ENCODE measurements around the gene NOL8. TPM values are rescaled to one million over a fixed set of nuclear protein-coding genes. Genes with fewer than 3 reads are reported as not detected.

Gene NOL8
- total RNA-seq, 1 experiment from 2014 or later: 48.4 TPM

- no peak overlapping the region for H4K91ac ChIP-seq (ENCODE audit: insufficient read length, low read depth, low read length)
- Mint-ChIP-seq H3K27me3 (ENCODE audit: low read depth) (no peaks in the 10 kb centered on the region; the same call in 1 of the 2 replicates), H3K9me3 (no peaks in the 10 kb centered on the region; a peak in 1 of 5 replicates), H3K4me3 (peak overlapping the region; percentile 99), H3K27ac (peak overlapping the region in 1 of 3 experiments; percentile 42; a peak in 1 of 7 replicates), H3K36me3 (ENCODE audit: insufficient read depth in 1 of 3, low read depth in 3 of 3) (peaks cover 5 to 19% (median 18%) of the 10 kb centered on the region in 3 experiments; a peak in 6 of 7 replicates), H3K4me1 (peaks cover 19 to 21% of the 10 kb centered on the region in 2 experiments)
- H2BK12ac ChIP-seq (ENCODE audit: insufficient read length, low read depth, low read length): no peak overlapping the region
- H3K27ac ChIP-seq (ENCODE audit: insufficient read length, low read depth, low read length): no peak overlapping the region
- peaks cover 6% of the 10 kb centered on the region; the same call in 1 of the 2 replicates for H3K79me2 ChIP-seq (ENCODE audit: insufficient read depth, low read length)
- peak overlapping the region; percentile 63 for H3K4me2 ChIP-seq (ENCODE audit: insufficient read depth, insufficient read length, low read length)
- H3K4me1 ChIP-seq (ENCODE audit: insufficient read depth, low read length): no peaks in the 10 kb centered on the region
- peak overlapping the region; percentile 98 for H3K9ac ChIP-seq (ENCODE audit: extremely low read depth, insufficient read length, low read length)
- H2BK15ac ChIP-seq (ENCODE audit: low read depth, low read length): no peak overlapping the region
- no peak overlapping the region for H2BK120ac ChIP-seq (ENCODE audit: low read depth, low read length, poor library complexity, severe bottlenecking)
- no peaks in the 10 kb centered on the region for H3K9me3 ChIP-seq (ENCODE audit: control insufficient read depth, low read depth, low read length)
- no peak overlapping the region for H2BK20ac ChIP-seq (ENCODE audit: low read depth, low read length, poor library complexity, severe bottlenecking)
- H2AK5ac ChIP-seq (ENCODE audit: insufficient read length, low read length): no peak overlapping the region
- H4K8ac ChIP-seq (replicated peaks; ENCODE audit: insufficient read length, low read depth, low read length): no peak overlapping the region
- peak overlapping the region; percentile 100; the same call in 1 of the 2 replicates for H3K14ac ChIP-seq (ENCODE audit: insufficient read depth, low read length)
- no peak overlapping the region for H4K5ac ChIP-seq (ENCODE audit: insufficient read length, low read depth, low read length)
- H2BK5ac ChIP-seq (ENCODE audit: insufficient read length, low read length): no peak overlapping the region
- DNase-seq: no peak
- WGBS (ENCODE audit: extremely low coverage, insufficient read length, low lambda C conversion rate): no CpG with 5 or more reads among the region's 30 CpGs
- no peaks in the 10 kb centered on the region for H3K27me3 ChIP-seq (ENCODE audit: insufficient read depth, low read length)
- no peak overlapping the region for H3K4ac ChIP-seq (ENCODE audit: low read depth, low read length)
- no peaks in the 10 kb centered on the region for H4K20me1 ChIP-seq (ENCODE audit: control insufficient read depth, insufficient read depth, insufficient read length)
- TF ChIP-seq, protein P1, sequence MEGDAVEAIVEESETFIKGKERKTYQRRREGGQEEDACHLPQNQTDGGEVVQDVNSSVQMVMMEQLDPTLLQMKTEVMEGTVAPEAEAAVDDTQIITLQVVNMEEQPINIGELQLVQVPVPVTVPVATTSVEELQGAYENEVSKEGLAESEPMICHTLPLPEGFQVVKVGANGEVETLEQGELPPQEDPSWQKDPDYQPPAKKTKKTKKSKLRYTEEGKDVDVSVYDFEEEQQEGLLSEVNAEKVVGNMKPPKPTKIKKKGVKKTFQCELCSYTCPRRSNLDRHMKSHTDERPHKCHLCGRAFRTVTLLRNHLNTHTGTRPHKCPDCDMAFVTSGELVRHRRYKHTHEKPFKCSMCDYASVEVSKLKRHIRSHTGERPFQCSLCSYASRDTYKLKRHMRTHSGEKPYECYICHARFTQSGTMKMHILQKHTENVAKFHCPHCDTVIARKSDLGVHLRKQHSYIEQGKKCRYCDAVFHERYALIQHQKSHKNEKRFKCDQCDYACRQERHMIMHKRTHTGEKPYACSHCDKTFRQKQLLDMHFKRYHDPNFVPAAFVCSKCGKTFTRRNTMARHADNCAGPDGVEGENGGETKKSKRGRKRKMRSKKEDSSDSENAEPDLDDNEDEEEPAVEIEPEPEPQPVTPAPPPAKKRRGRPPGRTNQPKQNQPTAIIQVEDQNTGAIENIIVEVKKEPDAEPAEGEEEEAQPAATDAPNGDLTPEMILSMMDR (conservative IDR thresholded peaks at IDR 0.05): no peak
- H3T11ph ChIP-seq (ENCODE audit: low read length): no peak overlapping the region
- no peak overlapping the region for H3K18ac ChIP-seq (ENCODE audit: insufficient read length, low read depth, low read length)
- no peaks in the 10 kb centered on the region for H3K23me2 ChIP-seq (ENCODE audit: insufficient read length, low read depth, low read length, poor library complexity, severe bottlenecking)
- no peak overlapping the region for H3K56ac ChIP-seq (ENCODE audit: insufficient read length, low read depth, low read length)
- no peak overlapping the region for H2AFZ ChIP-seq (ENCODE audit: low read length)
- no peak overlapping the region for H3K23ac ChIP-seq (ENCODE audit: insufficient read length, low read depth, low read length)
- no peaks in the 10 kb centered on the region for H3K79me1 ChIP-seq (ENCODE audit: insufficient read depth, low read depth, low read length, poor library complexity, severe bottlenecking)
Measured at GRCh38 chr9:92325991-92326500, 896 bp upstream of the NOL8 start.

All from H9 (cell line).